Measurements from ENCODE around the gene TMEM150A.
"Not testable (repeated sequence)": the region's sequence is repeated elsewhere in the genome, so short reads cannot be mapped to it uniquely, and the experiment has no call there.

The TMEM150A gene

DNA sequence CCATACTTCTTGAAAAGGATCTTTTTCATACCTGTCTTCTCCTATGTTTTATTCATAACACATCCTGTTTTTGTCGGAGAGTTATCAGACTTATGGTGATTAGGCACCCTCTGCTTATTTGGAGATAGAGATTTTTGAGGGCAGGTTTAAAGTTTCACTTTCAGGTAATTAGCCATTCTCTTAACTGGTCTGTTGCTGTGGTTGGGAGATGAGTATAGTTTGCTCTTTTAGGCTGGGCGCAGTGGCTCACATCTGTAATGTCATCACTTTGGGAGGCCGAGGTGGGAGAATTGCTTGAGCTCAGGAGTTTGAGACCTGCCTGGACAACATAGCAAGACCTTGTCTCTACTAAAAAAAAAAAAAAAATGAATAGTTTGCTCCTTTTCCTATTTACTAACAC lies 40.2 kb upstream of the TMEM150A start:
- Histone ChIP-seq H3K36me3 (ENCODE audit: control insufficient read depth, insufficient read depth, low read length) (peaks cover 70% of the 10 kb centered on the region), H3K4me1 (ENCODE audit: control insufficient read depth, insufficient read depth, low read length) (no peaks in the 10 kb centered on the region), H3K9me3 (ENCODE audit: control insufficient read depth, low read length) (no peaks in the 10 kb centered on the region), H3K27ac (ENCODE audit: insufficient read depth, low read depth, low read length, poor library complexity, severe bottlenecking) (no peak overlapping the region), H3K27me3 (ENCODE audit: control insufficient read depth, insufficient read depth, low read length, poor library complexity, severe bottlenecking) (no peaks in the 10 kb centered on the region), H3K4me3 (ENCODE audit: insufficient read depth, low read depth, low read length) (no peak overlapping the region)
- 99 to 100% methylated on average over 3 of the region's 3 CpGs for WGBS, 2 experiments

DNA sequence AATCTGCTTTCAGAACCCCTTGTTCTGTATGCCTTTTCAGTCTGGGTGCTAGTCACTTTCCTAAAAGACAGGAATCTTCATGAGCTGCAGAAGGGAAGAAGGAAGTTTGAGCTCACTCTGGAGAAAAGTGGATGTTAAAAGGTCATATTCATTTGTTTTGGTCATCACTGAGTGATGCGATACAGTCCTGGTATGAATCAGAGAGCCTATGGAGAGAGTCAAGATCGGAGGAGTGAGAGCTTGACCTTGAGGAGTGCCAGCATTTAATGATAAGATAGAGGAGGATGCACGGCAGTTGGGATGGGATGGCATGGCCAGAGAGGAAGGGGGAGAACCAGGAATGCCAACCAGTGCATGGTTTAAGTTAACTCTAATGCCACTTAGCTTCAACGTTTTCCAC lies 33.1 kb upstream of the TMEM150A start:
- no peak overlapping the region for H3K4me3 ChIP-seq (ENCODE audit: insufficient read depth, low read depth, low read length)
- no peak overlapping the region for H3K27ac ChIP-seq (ENCODE audit: insufficient read depth, low read depth, low read length, poor library complexity, severe bottlenecking)
- H3K9me3 ChIP-seq (ENCODE audit: control insufficient read depth, low read length) = no peaks in the 10 kb centered on the region
- H3K36me3 ChIP-seq (ENCODE audit: control insufficient read depth, insufficient read depth, low read length) = peaks cover 51% of the 10 kb centered on the region
- WGBS, 2 experiments = 96 to 98% methylated on average over 4 of the region's 4 CpGs
- H3K27me3 ChIP-seq (ENCODE audit: control insufficient read depth, insufficient read depth, low read length, poor library complexity, severe bottlenecking) = no peaks in the 10 kb centered on the region
- no peaks in the 10 kb centered on the region for H3K4me1 ChIP-seq (ENCODE audit: control insufficient read depth, insufficient read depth, low read length)

DNA sequence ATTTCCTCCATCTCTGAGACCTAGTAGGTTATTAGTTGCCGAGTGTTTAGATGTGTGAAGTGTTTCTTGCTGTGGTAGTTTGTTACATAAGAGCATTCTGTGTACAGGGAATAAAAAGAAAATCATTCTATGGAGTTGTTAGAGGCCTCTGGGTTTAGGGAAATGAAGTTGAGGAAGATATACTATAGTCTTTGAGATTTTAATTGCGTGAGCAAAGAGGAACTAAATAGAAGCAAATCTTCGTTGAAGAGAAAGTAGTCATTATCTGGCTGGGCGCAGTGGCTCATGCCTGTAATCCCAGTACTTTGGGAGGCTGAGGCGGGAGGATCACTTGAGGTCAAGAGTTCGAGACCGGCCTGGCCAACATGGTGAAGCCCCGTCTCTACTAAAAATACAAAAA lies 32.5 kb upstream of the TMEM150A start:
- Histone ChIP-seq H3K4me3 (ENCODE audit: insufficient read depth, low read depth, low read length) (no peak overlapping the region), H3K36me3 (ENCODE audit: control insufficient read depth, insufficient read depth, low read length) (peaks cover 52% of the 10 kb centered on the region), H3K9me3 (ENCODE audit: control insufficient read depth, low read length) (no peaks in the 10 kb centered on the region), H3K27ac (ENCODE audit: insufficient read depth, low read depth, low read length, poor library complexity, severe bottlenecking) (no peak overlapping the region), H3K27me3 (ENCODE audit: control insufficient read depth, insufficient read depth, low read length, poor library complexity, severe bottlenecking) (no peaks in the 10 kb centered on the region), H3K4me1 (ENCODE audit: control insufficient read depth, insufficient read depth, low read length) (no peaks in the 10 kb centered on the region)
- WGBS, 2 experiments = 84 to 94% methylated on average over 8 of the region's 8 CpGs

DNA sequence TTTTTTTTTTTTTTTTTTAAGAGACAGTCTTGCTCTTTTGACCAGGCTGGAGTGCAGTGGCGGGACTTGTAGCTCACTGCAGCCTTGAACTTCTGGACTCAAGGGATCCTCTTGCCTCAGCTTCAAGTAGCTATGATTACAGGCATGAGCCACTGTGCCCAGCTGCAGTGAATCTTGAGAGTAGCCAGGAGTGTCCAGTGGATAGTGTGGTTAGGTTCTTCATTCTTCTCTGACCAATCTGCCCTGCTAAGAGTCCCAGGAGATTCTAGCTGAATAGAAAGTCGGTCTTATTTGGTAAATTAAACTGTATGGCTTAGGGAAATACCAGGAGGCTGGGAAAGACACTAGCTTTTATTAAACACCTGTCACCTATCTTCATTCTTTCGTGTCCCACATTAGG lies 28.8 kb upstream of the TMEM150A start:
- H3K4me1 ChIP-seq (ENCODE audit: control insufficient read depth, insufficient read depth, low read length) = no peaks in the 10 kb centered on the region
- no peaks in the 10 kb centered on the region for H3K27me3 ChIP-seq (ENCODE audit: control insufficient read depth, insufficient read depth, low read length, poor library complexity, severe bottlenecking)
- WGBS, 2 experiments = 91 to 93% methylated on average over 2 to 3 of the region's 3 CpGs
- peaks cover 56% of the 10 kb centered on the region for H3K36me3 ChIP-seq (ENCODE audit: control insufficient read depth, insufficient read depth, low read length)
- H3K27ac ChIP-seq (ENCODE audit: insufficient read depth, low read depth, low read length, poor library complexity, severe bottlenecking) = no peak overlapping the region
- no peaks in the 10 kb centered on the region for H3K9me3 ChIP-seq (ENCODE audit: control insufficient read depth, low read length)
- no peak overlapping the region for H3K4me3 ChIP-seq (ENCODE audit: insufficient read depth, low read depth, low read length)

DNA sequence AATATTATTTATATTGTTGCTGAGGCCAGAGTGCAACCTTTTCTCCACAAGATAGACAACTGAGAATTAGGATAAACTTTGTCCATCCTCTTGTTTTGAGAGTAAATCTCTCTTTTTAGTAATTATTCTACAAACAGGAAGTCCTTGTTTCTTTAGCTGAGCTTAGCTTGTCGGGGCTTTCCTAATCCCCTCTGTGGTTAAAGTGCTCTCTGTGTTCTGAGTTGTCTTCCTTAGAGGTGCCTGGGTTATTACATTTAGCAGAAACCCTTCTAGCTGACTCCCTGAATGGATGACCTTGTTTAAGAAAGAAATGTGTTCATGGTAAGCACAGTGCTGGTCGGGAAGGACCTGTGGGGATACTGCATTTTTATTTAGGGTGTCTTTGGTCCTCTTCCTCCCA lies 26.2 kb upstream of the TMEM150A start:
- Histone ChIP-seq H3K4me3 (ENCODE audit: insufficient read depth, low read depth, low read length) (no peak overlapping the region), H3K27ac (ENCODE audit: insufficient read depth, low read depth, low read length, poor library complexity, severe bottlenecking) (no peak overlapping the region), H3K9me3 (ENCODE audit: control insufficient read depth, low read length) (no peaks in the 10 kb centered on the region), H3K27me3 (ENCODE audit: control insufficient read depth, insufficient read depth, low read length, poor library complexity, severe bottlenecking) (no peaks in the 10 kb centered on the region), H3K4me1 (ENCODE audit: control insufficient read depth, insufficient read depth, low read length) (no peaks in the 10 kb centered on the region), H3K36me3 (ENCODE audit: control insufficient read depth, insufficient read depth, low read length) (peaks cover 62% of the 10 kb centered on the region)
- WGBS, 2 experiments = 93 to 95% methylated on average over 2 of the region's 2 CpGs

DNA sequence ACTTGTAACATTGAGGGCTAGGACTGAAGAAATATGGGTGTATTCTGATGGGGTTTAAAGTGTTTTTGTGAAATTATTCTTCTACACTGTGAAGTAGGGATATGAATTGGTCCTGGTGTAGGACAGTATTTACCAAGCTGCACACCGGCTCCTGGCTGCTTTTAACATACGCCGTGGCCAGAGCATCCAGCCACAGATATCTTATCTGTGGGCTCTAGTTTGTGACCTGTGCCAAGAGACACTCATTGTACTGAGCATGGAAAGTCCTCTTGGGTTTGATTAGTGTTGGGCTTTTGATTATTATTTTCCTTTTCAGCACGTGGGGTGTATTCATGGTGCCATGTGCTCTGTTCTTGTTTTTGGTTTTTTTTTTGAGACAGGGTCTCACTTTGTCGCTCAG lies 21.5 kb upstream of the TMEM150A start:
- H3K9me3 ChIP-seq (ENCODE audit: control insufficient read depth, low read length) = no peaks in the 10 kb centered on the region
- 96 to 99% methylated on average over 5 of the region's 5 CpGs for WGBS, 2 experiments
- H3K36me3 ChIP-seq (ENCODE audit: control insufficient read depth, insufficient read depth, low read length) = peaks cover 53% of the 10 kb centered on the region
- no peaks in the 10 kb centered on the region for H3K4me1 ChIP-seq (ENCODE audit: control insufficient read depth, insufficient read depth, low read length)
- no peak overlapping the region for H3K4me3 ChIP-seq (ENCODE audit: insufficient read depth, low read depth, low read length)
- H3K27ac ChIP-seq (ENCODE audit: insufficient read depth, low read depth, low read length, poor library complexity, severe bottlenecking) = no peak overlapping the region
- no peaks in the 10 kb centered on the region for H3K27me3 ChIP-seq (ENCODE audit: control insufficient read depth, insufficient read depth, low read length, poor library complexity, severe bottlenecking)

DNA sequence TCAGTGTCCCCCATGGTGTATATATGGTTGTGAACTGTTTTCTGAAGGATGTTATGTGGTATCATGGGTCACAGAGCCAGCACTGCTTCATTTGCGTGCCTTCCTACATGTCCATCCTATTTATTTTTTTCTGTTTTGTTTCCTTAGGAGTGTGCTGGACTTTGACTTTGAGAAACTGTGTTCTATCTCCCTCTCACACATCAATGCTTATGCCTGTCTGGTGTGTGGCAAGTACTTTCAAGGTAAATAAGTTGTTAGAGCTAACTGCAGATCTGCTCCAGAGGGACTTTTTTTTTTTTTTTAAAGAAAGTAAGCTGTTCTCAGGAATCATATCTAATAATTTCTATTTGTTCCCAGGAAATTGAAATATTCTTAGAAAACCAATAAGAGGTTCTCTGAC lies 18.8 kb upstream of the TMEM150A start:
- WGBS, 2 experiments = 87% methylated on average over 1 of the region's 1 CpG; no CpG with 5 or more reads in 1 of the 2 experiments
- Histone ChIP-seq H3K27me3 (ENCODE audit: control insufficient read depth, insufficient read depth, low read length, poor library complexity, severe bottlenecking) (no peaks in the 10 kb centered on the region), H3K4me1 (ENCODE audit: control insufficient read depth, insufficient read depth, low read length) (no peaks in the 10 kb centered on the region), H3K36me3 (ENCODE audit: control insufficient read depth, insufficient read depth, low read length) (peaks cover 38% of the 10 kb centered on the region), H3K9me3 (ENCODE audit: control insufficient read depth, low read length) (no peaks in the 10 kb centered on the region), H3K27ac (ENCODE audit: insufficient read depth, low read depth, low read length, poor library complexity, severe bottlenecking) (no peak overlapping the region), H3K4me3 (ENCODE audit: insufficient read depth, low read depth, low read length) (no peak overlapping the region)

DNA sequence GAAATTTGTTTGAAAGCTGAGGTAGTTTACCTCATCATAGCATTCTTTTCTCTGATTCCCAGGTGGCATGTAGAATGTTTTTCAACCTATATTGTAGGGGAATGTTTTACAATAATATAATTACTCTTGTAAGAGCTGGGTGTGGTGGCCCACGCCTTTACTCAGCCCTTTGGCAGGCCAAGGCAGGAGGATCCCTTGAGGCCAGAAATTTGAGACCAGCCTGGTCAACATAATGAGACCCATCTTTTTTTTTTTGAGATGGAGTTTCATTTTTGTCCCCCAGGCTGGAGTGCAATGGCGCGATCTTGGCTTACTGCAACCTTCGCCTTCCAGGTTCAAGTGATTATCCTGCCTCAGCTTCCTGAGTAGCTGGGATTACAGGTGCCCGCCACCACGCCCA lies 17.1 kb upstream of the TMEM150A start:
- H3K9me3 ChIP-seq (ENCODE audit: control insufficient read depth, low read length) = no peaks in the 10 kb centered on the region
- H3K36me3 ChIP-seq (ENCODE audit: control insufficient read depth, insufficient read depth, low read length) = peaks cover 24% of the 10 kb centered on the region
- H3K4me3 ChIP-seq (ENCODE audit: insufficient read depth, low read depth, low read length) = no peak overlapping the region
- H3K27me3 ChIP-seq (ENCODE audit: control insufficient read depth, insufficient read depth, low read length, poor library complexity, severe bottlenecking) = no peaks in the 10 kb centered on the region
- 97 to 98% methylated on average over 6 of the region's 6 CpGs for WGBS, 2 experiments
- H3K4me1 ChIP-seq (ENCODE audit: control insufficient read depth, insufficient read depth, low read length) = no peaks in the 10 kb centered on the region
- no peak overlapping the region for H3K27ac ChIP-seq (ENCODE audit: insufficient read depth, low read depth, low read length, poor library complexity, severe bottlenecking)

DNA sequence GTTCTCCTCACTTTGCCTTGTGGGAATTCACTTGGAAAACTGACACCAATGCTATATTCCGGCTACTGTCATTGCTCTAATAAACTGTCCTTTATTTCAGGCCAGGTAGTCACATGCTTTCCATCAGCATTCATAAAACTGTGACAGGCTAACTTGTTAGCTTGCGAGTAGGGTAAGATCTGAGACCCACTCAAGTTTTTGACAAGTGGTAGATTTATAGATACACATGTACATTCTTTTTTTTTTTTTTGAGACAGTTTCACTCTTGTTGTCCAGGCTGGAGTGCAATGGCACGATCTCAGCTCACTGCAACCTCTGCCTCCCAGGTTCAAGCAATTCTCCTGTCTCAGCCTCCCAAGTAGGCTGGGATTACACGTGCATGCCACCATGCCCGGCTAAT lies 15.2 kb upstream of the TMEM150A start:
- H3K27me3 ChIP-seq (ENCODE audit: control insufficient read depth, insufficient read depth, low read length, poor library complexity, severe bottlenecking); H3K9me3 ChIP-seq (ENCODE audit: control insufficient read depth, low read length); H3K4me1 ChIP-seq (ENCODE audit: control insufficient read depth, insufficient read depth, low read length); H3K4me3 ChIP-seq (ENCODE audit: insufficient read depth, low read depth, low read length); H3K27ac ChIP-seq (ENCODE audit: insufficient read depth, low read depth, low read length, poor library complexity, severe bottlenecking): not testable (repeated sequence)
- WGBS, 2 experiments = 94 to 97% methylated on average over 5 of the region's 5 CpGs
- peaks cover 12% of the 10 kb centered on the region for H3K36me3 ChIP-seq (ENCODE audit: control insufficient read depth, insufficient read depth, low read length)

DNA sequence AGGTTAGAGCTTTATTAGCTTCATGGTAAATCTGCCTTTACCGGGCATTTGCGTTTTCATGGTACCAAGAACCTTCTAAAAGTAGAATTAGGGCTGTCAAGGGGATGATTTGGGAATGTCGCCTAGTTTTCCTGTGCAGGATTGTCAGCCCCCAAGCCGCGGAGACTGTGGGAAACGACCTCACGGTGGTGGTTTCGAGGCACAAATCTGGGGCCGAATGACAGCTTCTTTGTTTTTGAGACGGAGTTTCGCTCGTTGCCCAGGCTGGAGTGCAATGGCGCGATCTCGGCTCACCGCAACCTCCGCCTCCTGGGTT lies 12.9 kb upstream of the TMEM150A start:
- H3K27me3 ChIP-seq (ENCODE audit: control insufficient read depth, insufficient read depth, low read length, poor library complexity, severe bottlenecking) = no peaks in the 10 kb centered on the region
- no peaks in the 10 kb centered on the region for H3K4me1 ChIP-seq (ENCODE audit: control insufficient read depth, insufficient read depth, low read length)
- no peaks in the 10 kb centered on the region for H3K36me3 ChIP-seq (ENCODE audit: control insufficient read depth, insufficient read depth, low read length)
- no peak overlapping the region for H3K27ac ChIP-seq (ENCODE audit: insufficient read depth, low read depth, low read length, poor library complexity, severe bottlenecking)
- no peak overlapping the region for H3K4me3 ChIP-seq (ENCODE audit: insufficient read depth, low read depth, low read length)
- no peaks in the 10 kb centered on the region for H3K9me3 ChIP-seq (ENCODE audit: control insufficient read depth, low read length)
- WGBS, 2 experiments = 91 to 92% methylated on average over 17 of the region's 17 CpGs

DNA sequence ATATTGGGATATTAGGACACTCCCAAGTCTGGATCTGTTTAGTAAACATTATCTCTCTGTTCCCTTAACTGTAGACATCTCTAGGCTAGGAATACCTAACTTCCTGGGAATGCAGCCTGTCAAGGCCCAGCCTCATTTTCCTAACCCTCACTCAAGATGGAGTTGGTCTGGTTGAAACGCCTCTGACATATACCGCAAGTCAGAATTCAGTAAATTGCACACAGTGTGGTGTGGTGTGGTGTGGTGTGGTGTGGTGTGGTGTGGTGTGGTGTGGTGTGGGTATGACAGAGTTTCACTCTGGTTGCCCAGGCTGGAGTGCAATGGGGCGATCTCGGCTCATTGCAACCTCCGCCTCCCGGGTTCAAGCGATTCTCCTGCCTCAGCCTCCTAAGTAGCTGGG lies 12.3 kb upstream of the TMEM150A start:
- WGBS, 2 experiments = 94 to 96% methylated on average over 7 of the region's 7 CpGs
- H3K36me3 ChIP-seq (ENCODE audit: control insufficient read depth, insufficient read depth, low read length); H3K4me3 ChIP-seq (ENCODE audit: insufficient read depth, low read depth, low read length); H3K4me1 ChIP-seq (ENCODE audit: control insufficient read depth, insufficient read depth, low read length); H3K27me3 ChIP-seq (ENCODE audit: control insufficient read depth, insufficient read depth, low read length, poor library complexity, severe bottlenecking); H3K27ac ChIP-seq (ENCODE audit: insufficient read depth, low read depth, low read length, poor library complexity, severe bottlenecking); H3K9me3 ChIP-seq (ENCODE audit: control insufficient read depth, low read length): not testable (repeated sequence)

Measured in ectodermal cell (in vitro differentiated cells).